Measurements from ENCODE around the gene LRRC39. TPM values are rescaled to one million over a fixed set of nuclear protein-coding genes. Genes with fewer than 3 reads are reported as not detected.

Gene LRRC39
- total RNA-seq, 1 experiment from 2014 or later, result 0.46 TPM

- TF ChIP-seq AFF4 (CRISPR knock-in tag; IDR thresholded peaks at IDR 0.05; ENCODE audit: borderline replicate concordance), result no peak
- no peak for TF ChIP-seq PREB (CRISPR knock-in tag; IDR thresholded peaks at IDR 0.05; ENCODE audit: borderline replicate concordance)
- TF ChIP-seq CDX4 (CRISPR knock-in tag; IDR thresholded peaks at IDR 0.05; ENCODE audit: borderline replicate concordance), result no peak
Measured at GRCh38 chr1:100188617-100189016, 10.6 kb upstream of the LRRC39 start (continued).

- ChIA-PET CTCF (interaction anchor here (0.8 kb wide), 1 partner anchor 268 kb away, joined by 3 read pairs; no protein-coding TSS in a partner anchor), POLR2A (no interaction called here)
- no peaks in the 10 kb centered on the region for H3K4me1 Mint-ChIP-seq
- no peaks in the 10 kb centered on the region for H3K36me3 Mint-ChIP-seq
- H3K9me3 Mint-ChIP-seq, result no peaks in the 10 kb centered on the region
- no peak overlapping the region for H3K4me3 Mint-ChIP-seq
- DNase-seq (ENCODE audit: low spot score) (no peak), ATAC-seq (no peak)
- TF ChIP-seq ZNF121 (CRISPR knock-in tag; IDR thresholded peaks at IDR 0.05) (no peak), IRF1 (CRISPR knock-in tag; IDR thresholded peaks at IDR 0.05) (no peak), NR2C2 (CRISPR knock-in tag; IDR thresholded peaks at IDR 0.05) (no peak), TCF7 (CRISPR knock-in tag; IDR thresholded peaks at IDR 0.05; ENCODE audit: low read depth) (no peak), PRDM15 (CRISPR knock-in tag; IDR thresholded peaks at IDR 0.05) (no peak), E2F4 (CRISPR knock-in tag; IDR thresholded peaks at IDR 0.05; ENCODE audit: borderline replicate concordance, low read depth) (no peak), ELF4 (CRISPR knock-in tag; IDR thresholded peaks at IDR 0.05; ENCODE audit: low read depth) (no peak), PREB (CRISPR knock-in tag; IDR thresholded peaks at IDR 0.05; ENCODE audit: borderline replicate concordance) (no peak)
- no peaks in the 10 kb centered on the region for H3K27me3 Mint-ChIP-seq (ENCODE audit: low read depth)
- H3K27ac Mint-ChIP-seq, result no peak overlapping the region
Measured at GRCh38 chr1:100187912-100188311, 9.9 kb upstream of the LRRC39 start.

Measured in WTC11 (cell line).